Left colon (tissue), 2 donors: ENCODE measurements around the gene TWF2. TPM values are rescaled to one million over a fixed set of nuclear protein-coding genes. Genes with fewer than 3 reads are reported as not detected.

Experiments used
- ATAC-seq: fragments of 200-7000 bp; cut with Tn5 transposase; one replicate; pipeline ENCODE4 v1.9.1; 2020; ENCODE audit warnings: mild to moderate bottlenecking, moderate library complexity
- DNase-seq, 2 donors: peaks; one replicate each; pipeline ENCODE4 v3.0.0-alpha.2; 2020
- intact Hi-C, 2 donors: fragments of 100-400 bp; cut with DNase I in 1 of 2; cut with micrococcal nuclease in 1 of 2; formaldehyde crosslinking; loops; one replicate each; pipeline versions ENCODE4 v1.11.2 to v1.14.0; 2022; cut with DNase I, micrococcal nuclease
- total RNA-seq, 2 donors: library from RNA; stranded (reverse); fragmentation: NEBNext Ultra II Directional; extraction: Animal tissue kit (Norgen Biotek cat#: 25700); gene quantifications; one replicate each; pipeline ENCODE4 v1.2.1, GENCODE V29; 2021
- donor health status: DM: no; HTN: no; CAD: no.
- donor health status: DM: yes; HTN: yes; CAD: no.

The TWF2 gene
- total RNA-seq, 2 donors from 2014 or later: 37.8 to 53.9 TPM

DNA sequence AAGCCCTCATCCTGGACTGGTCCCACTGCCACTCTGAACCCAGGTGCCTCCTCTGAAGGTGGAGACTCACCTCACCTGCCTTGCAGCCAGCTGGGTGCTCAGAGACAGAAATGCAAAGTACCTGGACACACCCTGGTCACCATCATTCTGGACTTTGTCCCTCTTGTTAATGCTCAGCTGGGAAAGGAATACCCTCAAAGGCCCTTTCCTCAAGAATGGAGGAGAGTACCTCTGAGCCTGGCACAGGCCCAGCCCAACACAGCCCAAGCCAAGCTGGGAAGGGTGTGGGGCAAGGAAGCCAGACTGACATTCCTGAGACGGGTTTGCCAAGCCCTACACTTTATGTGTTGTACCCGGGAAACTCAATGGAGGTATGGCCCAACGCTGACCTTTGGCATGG is 42.0 kb downstream of the TWF2 start:
- ATAC-seq: peak; percentile 82
- intact Hi-C loops: no loop called here
- DNase-seq: peak; percentile 85 to 93

DNA sequence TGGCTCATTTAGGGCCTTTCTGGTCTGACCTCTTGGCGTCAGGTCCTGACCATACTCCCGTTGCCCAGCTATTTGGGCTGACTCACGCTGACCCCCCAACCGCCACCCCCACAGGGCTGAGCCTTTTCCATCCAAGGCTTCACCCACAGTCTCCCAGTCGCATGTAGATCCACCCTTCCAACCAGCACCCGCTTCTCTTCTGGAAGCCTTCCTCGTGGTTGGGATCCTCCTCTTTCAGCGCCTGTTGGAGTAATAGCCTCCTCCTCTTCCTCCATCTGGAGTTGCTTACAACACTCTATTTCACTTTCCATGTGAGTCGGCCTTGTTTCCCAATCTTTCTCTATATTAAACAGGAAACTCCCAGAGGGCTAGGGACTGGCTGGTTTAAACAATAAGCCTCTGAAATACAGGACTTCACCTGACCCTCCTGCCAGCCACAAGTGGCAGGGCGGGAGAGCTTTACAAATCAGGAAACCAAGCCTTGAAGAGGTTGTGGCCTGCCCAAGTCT is 43.1 kb downstream of the TWF2 start:
- DNase-seq (no peak), ATAC-seq (no peak)
- intact Hi-C loops: no loop called here

DNA sequence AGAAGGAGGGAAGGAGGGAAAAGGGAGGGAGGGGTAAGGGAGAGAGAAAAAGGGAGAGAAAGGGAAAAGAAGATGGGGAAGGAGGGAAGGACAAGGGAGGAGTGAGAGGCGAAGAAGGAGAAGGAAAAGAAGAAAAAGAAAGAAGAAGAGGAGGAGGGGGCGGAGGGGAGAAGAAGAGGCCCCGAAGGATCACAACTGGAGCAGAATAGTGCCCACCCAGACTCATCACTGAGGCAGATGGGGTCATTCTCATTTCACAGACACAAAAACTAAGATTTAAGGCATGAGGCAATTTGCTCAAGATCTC is 43.7 kb downstream of the TWF2 start:
- ATAC-seq: no peak
- DNase-seq: no peak
- intact Hi-C loops: no loop called here

DNA sequence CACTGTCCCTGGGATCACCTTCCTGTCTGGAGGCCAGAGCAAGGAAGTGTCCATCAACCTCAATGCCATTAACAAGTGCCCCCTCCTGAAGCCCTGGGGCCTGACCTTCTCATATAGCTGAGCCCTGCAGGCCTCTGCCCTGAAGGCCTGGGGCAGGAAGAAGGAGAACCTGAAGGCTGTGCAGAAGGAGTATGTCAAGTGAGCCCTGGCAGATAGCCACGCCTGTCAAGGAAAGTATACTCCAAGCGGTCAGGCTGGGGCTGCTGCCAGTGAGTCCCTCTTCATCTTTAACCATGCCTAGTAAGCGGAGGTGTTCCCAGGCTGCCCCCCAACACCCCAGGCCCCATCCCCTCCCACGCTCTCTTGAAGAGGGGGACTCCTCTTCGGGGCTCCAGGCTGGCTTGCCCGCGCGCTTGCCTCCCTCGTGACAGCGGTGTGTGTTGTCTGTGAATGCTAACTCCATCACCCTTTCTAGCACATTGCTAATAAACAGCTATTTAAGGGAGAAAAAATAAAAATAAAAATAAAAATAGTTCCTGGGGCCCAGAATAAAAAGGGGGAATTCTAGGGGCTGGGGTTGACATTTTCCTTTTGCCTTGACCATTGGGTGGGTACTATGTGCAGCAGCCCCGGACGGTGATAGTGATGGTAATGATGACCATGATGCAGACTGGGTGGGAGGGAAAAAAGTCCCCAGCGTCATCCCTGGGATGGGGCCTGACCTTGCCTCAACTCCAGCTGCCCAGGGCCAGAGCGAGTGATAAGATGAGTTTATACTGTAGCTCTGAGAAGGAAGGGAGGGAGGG is 44.3 kb downstream of the TWF2 start:
- no peak for ATAC-seq
- DNase-seq: peak; percentile 63 to 71
- intact Hi-C loops: no loop called here

DNA sequence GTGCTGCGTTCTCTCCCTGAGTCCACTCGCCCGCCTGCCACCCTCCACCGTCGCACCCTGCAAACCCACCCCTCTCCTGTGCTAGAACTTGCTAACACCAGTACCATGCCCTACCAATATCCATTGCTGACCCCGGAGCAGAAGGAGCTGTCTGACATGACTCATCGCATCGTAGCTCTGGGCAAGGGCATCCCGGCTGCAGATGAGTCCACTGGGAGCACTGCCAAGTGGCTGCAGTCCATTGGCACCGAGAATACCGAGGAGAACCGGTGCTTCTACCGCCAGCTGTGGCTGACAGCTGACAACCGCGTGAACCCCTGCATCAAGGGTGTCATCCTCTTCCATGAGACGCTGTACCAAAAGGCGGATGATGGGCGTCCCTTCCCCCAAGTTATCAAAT is 45.9 kb downstream of the TWF2 start:
- DNase-seq: no peak
- intact Hi-C loops: no loop called here
- ATAC-seq: no peak

DNA sequence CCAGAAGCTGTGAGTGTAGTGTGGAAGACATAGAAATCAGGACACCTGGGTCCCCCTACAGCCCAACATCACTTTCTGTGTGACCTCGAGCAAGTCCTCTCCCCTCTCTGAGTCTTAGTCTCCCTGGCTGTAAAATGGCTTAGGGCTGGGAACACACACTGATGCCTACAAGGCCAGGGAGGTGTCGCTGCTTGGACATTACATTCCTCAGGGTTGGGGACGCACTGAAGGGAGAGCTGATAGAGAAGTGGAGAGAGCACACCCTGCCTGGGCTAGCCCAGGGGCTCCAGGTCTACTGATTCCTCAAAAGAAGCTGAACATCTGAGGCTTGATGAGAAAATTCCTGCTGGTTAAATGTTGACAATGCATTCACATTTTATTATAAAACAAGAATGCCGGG is 47.3 kb downstream of the TWF2 start:
- DNase-seq: no peak
- intact Hi-C loops: no loop called here
- ATAC-seq: no peak

DNA sequence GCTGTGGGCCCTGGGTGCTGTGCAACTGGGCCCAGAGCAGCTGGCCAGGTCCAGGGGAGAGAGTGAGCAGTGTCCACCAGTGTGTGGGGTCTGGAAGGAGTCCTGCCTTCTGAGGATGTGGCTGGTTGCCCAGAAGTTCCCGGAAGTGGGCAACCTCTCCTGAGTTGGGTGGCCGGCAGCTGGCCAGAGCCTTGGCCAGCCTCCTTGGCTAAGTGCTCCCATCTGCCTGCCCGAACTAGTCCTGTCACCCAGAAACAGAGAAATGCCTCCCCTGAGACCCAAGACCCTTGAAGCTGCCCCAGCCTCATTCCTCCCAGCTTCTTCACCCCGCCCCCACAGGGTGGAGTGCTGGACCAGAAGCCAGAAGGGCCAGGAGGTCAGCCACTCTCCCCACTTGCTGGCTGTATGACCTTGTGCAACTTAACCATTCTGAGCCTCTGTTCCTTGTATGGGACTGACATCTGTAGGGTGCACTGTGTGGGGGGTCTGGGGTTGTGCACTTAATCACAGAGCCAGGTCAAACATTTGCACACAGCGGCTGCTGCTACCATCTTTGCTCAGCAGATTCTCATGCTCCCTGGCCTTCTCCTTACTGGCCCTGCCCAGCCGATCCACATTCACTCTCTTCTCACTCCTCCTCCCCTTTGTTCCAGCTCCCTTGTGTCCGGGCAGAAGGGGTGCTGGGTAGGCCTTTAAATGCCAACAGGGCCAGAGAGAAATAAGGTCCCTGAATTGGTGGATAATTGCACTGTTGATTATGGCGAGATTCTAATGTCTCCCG is 48.5 kb downstream of the TWF2 start:
- DNase-seq (no peak), ATAC-seq (peak; percentile 10)
- intact Hi-C loops: no loop called here

DNA sequence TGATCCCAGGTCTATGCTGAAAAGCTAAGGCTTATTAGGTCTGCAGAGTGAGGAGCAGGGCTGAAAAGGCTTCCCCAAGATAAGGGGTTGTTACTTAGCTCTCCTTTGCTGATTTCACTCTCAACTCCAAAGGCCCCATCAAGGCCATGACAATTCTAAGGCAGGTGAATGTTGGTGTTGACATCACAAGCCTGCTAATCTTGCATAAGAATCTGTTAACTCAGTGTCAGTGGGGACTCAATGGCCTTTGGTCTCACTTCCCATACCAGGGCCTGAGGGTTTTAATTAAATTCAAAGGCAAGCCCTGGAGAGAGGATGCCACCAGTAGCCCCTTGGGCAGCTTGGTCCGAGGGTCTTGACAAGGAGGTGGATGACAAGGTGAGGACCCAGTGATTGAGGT is 50.4 kb downstream of the TWF2 start:
- ATAC-seq: no peak

DNA sequence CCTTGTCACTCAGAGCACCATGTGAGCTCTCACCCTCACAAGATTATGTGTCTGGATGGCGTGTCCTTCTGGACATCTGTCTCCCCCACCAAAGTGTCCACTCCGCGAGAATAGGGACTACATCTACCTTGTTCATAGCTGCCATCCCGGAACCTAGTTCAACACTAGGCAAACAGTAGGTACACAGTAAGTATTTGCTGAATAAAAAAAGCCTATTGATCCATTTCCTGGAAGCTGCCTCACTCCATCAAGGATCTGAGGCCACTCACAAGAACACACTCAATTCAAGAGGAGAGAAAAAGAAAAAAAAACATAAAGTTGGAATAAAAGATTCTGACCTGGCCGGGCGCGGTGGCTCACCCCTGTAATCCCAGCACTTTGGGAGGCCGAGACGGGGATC is 52.2 kb downstream of the TWF2 start:
- ATAC-seq (no peak), DNase-seq (no peak)
- intact Hi-C loops: no loop called here

More for the DNA sequence above, 50.4 kb downstream of the TWF2 start:
- intact Hi-C loops: no loop called here
- DNase-seq: no peak

DNA sequence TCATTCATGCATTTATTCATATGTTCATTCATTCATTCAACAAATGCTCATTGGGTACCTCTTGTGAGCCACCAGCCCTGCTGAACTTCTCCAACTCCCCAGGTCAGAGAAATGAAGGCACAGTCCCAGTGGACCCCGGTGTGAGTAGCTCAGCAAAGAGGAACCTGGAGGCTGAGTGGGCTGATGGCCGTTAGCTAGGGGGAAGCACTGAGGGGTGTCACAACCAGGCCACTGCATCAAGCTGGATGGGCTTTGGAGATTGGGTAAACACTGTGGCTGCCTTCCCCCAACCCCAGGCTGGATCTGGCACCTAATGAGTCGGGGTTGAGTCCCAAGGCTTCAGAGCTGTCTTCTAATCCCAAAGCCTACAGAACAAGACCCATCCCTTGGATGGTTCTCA is 53.1 kb downstream of the TWF2 start:
- ATAC-seq: no peak
- no peak for DNase-seq

DNA sequence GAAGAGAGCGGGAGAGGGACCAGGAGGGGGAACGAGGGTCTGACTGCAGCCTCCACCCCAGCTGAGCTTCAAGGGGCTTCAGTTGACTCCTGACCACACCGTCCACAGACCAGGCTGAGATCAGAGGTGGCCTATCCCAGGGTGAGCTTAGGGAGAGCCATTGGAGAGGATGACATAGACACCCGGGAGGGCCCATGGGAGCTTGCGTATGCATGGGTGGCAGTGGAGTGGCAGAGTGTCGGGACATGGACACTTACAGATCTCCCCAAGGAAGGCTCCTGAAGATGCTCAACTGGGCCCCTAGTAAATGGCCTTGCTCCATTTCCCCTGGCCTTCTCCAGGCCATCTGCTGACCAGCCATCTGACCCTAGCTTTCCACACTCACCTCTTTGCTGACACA is 53.6 kb downstream of the TWF2 start:
- intact Hi-C loops: no loop called here
- ATAC-seq: no peak

More for the DNA sequence above, 53.1 kb downstream of the TWF2 start:
- intact Hi-C loops: no loop called here

DNA sequence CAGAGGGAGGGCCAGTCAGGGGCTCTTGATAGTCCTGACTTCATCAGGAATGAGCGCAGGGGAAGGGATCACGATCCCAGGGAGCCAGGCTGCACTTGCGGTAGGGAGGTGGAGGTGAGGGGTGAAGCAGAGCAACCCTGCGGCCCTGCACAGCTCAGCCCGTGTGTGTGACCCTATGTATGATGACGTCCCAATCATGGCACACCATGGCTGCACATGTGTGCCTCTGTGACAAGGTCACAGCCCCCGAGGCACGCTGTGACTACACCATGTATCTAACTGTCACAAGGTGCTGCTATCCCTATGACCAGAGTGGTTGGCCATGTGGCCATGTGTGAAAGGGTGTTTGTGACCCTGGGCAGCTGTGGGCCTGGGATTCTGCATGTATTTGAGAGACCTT is 54.3 kb downstream of the TWF2 start:
- DNase-seq (no peak), ATAC-seq (no peak)
- intact Hi-C loops: no loop called here

More for the DNA sequence above, 53.6 kb downstream of the TWF2 start:
- no peak for DNase-seq

DNA sequence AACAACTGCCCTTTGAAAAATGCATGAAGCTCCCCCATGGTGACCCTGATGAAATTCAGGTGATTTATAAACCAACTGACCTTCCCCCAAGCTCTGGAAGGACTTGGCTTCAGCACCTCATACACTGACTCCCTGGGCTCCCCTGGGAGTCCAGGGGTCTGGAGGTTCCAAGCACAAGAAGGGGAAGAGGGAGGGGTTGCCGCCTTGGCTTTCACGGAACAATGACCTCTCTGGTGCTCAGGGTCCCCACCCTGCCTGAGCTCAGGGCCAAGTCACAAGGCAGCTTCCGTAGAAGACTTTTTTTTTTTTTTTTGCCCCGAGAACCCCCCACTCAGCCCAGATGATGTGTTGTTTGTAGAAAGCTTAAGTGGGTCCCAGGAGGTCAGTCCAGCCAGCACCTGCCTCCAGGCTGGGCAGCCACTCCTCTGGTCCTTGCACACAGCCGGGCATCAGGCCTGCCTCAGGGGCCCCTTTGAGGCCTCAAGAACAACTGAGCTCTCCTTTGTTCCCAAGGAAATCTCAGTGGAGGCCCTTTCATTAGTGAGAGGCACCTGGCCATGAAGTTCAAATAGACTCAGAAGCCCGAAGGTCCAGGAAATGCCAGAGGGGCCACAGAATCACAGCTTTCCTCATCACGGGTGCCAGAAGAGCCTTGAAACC is 55.0 kb downstream of the TWF2 start:
- intact Hi-C loops: no loop called here
- ATAC-seq: no peak
- no peak for DNase-seq

DNA sequence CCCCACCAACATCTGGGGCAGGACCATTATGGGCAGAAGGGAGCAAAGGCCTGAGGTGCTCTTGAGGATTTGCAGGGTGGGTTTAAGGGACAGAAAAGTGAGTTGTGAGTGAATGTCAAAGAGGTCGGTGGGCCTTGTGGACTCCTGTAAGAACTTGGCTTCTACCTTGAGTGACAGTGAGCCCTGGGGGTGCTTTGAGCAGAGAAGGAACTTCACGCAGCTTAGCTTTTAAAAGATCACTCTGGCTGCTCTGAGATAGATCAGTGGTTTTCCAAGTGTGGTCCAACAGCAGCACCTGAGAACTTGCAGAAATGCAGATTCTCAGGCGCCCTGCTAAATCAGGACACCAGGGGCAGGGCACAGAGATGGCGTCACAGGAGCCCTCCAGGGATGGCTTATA is 56.3 kb downstream of the TWF2 start:
- intact Hi-C loops: no loop called here
- DNase-seq (no peak), ATAC-seq (no peak)

DNA sequence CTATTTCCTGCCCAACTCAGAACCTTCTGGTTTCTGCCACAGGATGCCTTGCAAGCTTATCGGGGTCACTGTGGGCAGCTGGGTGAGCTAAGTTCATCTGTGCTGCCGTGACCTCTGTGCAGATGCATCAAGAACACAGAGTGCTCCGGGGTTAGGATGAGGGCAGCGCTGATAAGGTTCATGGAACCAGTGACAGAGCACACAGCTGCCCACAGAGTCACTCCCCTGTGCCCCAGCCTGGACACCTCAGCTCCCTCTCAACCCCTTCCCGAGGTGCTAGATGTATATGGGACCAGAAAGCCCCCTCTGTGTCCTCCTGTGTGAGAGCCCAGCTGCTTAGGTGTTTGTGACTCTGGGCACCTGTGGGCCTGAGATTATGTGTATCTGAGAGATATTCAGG is 56.8 kb downstream of the TWF2 start:
- ATAC-seq: no peak
- intact Hi-C loops: no loop called here
- DNase-seq: no peak

DNA sequence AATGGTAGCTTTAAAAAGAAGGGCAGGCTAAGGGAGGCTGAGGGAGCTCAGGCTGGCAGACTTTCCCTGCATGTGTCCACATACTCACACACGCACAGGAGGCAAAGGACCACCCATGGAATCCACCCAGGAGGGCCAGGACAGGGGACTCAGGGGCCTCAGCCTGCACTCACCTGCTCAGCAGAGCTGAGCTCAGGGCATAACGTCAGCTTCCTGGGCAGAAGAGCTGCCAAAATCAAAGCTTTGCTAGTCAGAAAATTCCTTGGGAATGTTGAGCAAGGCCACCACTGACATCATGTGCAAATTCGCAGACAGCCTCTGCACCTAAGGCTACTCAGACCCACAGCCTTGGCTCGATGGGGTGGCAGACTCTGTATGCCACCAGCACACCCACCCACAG is 57.4 kb downstream of the TWF2 start:
- DNase-seq (no peak), ATAC-seq (no peak)
- intact Hi-C loops: no loop called here
